Measurements from ENCODE around the gene TMEM30A. TPM values are rescaled to one million over a fixed set of nuclear protein-coding genes. Genes with fewer than 3 reads are reported as not detected.
A peak's percentile ranks its signal among the peaks of the same experiment; 100 is the strongest.

TMEM30A gene
- total and polyA plus RNA-seq, 3 donors from 2014 or later = 52.7 to 57.4 (median 53.8) TPM

DNA sequence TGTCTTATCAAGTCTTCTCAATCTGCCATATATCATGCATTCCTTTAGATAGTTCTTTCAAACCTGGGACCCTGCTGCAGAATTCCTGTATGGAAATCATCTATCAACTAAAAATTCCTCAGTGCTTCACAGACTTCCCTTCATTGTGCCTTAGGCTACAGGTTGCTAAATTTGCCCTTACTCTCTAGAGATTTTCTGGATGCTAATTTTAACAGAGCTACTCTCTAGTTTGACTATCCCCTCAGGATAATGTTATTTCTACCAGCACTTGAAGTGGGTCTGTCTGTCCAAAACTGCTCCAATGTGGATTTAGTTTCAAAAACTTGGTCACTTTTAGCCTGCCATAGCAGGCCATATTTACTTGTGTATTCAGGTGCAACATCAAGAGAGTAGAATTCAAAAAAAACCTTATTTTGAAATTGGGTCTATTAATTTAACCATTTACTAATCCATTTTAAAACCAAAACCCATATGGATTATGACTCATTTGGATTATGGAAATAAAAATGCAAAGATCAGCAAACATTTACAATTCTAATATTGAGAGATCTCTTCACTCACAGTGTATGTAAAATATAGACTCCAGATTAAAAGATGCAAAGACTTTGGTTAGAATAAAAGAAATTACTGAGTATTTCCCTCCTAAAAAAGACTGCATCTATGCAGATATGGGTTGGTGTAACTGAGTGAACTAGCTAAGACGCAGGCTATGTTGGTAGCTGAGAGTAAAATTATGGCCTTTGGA, 27.1 kb downstream of the TMEM30A start:
- Histone ChIP-seq H3K9me3 (no peaks in the 10 kb centered on the region), H3K36me3 (ENCODE audit: low read depth, missing control alignments) (no peaks in the 10 kb centered on the region), H3K4me3 (no peak overlapping the region), H3K27me3 (no peaks in the 10 kb centered on the region), H3K27ac (no peak overlapping the region), H3K4me1 (no peaks in the 10 kb centered on the region)
- intact Hi-C loops (cut with DNase I; ENCODE audit: low total_unique reads) = no loop called here
- 95 to 97% methylated on average over 1 of the region's 1 CpG for WGBS, 2 donors
- TF ChIP-seq POLR2A (IDR thresholded peaks at IDR 0.05) = no peak
- TF ChIP-seq, protein P1, sequence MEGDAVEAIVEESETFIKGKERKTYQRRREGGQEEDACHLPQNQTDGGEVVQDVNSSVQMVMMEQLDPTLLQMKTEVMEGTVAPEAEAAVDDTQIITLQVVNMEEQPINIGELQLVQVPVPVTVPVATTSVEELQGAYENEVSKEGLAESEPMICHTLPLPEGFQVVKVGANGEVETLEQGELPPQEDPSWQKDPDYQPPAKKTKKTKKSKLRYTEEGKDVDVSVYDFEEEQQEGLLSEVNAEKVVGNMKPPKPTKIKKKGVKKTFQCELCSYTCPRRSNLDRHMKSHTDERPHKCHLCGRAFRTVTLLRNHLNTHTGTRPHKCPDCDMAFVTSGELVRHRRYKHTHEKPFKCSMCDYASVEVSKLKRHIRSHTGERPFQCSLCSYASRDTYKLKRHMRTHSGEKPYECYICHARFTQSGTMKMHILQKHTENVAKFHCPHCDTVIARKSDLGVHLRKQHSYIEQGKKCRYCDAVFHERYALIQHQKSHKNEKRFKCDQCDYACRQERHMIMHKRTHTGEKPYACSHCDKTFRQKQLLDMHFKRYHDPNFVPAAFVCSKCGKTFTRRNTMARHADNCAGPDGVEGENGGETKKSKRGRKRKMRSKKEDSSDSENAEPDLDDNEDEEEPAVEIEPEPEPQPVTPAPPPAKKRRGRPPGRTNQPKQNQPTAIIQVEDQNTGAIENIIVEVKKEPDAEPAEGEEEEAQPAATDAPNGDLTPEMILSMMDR (IDR thresholded peaks at IDR 0.05) = no peak
- DNase-seq = no peak

DNA sequence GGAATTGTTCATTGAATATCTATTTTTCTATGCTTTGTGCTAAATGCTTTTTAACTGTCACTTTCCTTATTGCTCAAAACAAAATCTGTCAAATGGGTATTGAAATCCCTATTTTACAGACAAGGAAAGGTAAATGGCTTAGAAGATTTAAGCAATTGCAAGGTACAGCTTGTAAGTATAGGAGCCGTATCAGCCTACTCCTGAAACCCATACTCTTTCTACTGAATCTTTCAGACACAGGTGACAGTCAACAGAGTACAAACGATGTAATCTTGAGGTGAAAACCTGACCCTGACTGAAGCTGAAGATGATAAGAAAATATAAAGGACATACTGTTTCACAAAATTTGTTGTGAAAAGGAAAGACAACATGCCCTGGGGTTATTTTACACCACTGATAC, 34.0 kb downstream of the TMEM30A start:
- WGBS, 2 donors = 65 to 72% methylated on average over 2 of the region's 2 CpGs
- H3K27ac ChIP-seq = no peak overlapping the region
- no peak overlapping the region for H3K4me3 ChIP-seq
- H3K9me3 ChIP-seq = no peaks in the 10 kb centered on the region
- H3K4me1 ChIP-seq = no peaks in the 10 kb centered on the region
- no peak for DNase-seq
- no peaks in the 10 kb centered on the region for H3K36me3 ChIP-seq (ENCODE audit: low read depth, missing control alignments)
- H3K27me3 ChIP-seq = no peaks in the 10 kb centered on the region
- intact Hi-C loops (cut with DNase I; ENCODE audit: low total_unique reads) = no loop called here
- TF ChIP-seq, protein P1 (IDR thresholded peaks at IDR 0.05) = no peak
- TF ChIP-seq POLR2A (IDR thresholded peaks at IDR 0.05) = no peak

DNA sequence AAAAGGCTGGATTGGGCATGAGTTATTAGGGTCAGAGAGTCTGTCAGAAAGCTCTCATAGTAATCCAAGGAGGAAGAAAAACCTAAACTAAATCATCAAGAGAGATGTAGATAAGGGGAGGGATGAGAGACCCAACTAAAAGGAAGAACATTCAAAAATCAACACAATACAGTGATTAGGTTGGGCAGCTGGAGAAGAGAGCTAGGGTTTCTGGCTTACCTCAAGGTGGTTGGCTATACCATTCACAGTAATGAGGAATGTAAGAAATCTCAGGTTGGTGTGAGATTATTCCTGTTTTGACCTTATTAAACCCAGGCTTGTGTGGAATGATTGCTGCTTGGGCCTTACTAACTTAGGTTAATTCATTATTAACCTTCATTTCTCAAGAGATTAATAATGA, 34.8 kb downstream of the TMEM30A start:
- Histone ChIP-seq H3K4me3 (no peak overlapping the region), H3K36me3 (ENCODE audit: low read depth, missing control alignments) (no peaks in the 10 kb centered on the region), H3K27me3 (no peaks in the 10 kb centered on the region), H3K27ac (no peak overlapping the region), H3K4me1 (no peaks in the 10 kb centered on the region), H3K9me3 (no peaks in the 10 kb centered on the region)
- DNase-seq = no peak
- intact Hi-C loops (cut with DNase I; ENCODE audit: low total_unique reads) = no loop called here
- TF ChIP-seq, protein P1 (IDR thresholded peaks at IDR 0.05) = no peak
- no peak for TF ChIP-seq POLR2A (IDR thresholded peaks at IDR 0.05)

DNA sequence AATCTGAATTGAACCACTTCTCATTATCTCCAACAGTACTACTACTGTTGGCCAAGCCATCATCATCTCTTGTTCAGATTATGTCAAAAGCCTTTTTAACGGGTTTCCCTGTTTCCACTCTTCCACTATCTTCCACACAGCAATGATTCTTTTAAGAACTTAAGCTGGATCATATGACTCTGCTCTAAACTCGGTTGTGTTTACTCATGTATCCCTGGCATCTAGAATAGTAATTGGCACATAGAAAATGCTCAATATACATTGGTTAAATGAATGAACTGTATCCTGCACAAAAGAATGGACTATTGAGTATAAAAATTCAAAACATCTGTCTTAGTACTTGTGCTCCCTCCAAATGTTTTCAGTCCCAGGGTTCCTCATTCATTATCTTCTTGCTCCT, 38.2 kb downstream of the TMEM30A start:
- DNase-seq = no peak
- Histone ChIP-seq H3K27me3 (no peaks in the 10 kb centered on the region), H3K9me3 (no peaks in the 10 kb centered on the region), H3K27ac (no peak overlapping the region), H3K4me3 (no peak overlapping the region), H3K4me1 (peaks cover 6% of the 10 kb centered on the region), H3K36me3 (ENCODE audit: low read depth, missing control alignments) (no peaks in the 10 kb centered on the region)
- no peak for TF ChIP-seq POLR2A (IDR thresholded peaks at IDR 0.05)
- TF ChIP-seq, protein P1 (IDR thresholded peaks at IDR 0.05) = no peak
- WGBS, 2 donors = 45 to 54% methylated on average over 2 of the region's 2 CpGs
- intact Hi-C loops (cut with DNase I; ENCODE audit: low total_unique reads) = no loop called here

DNA sequence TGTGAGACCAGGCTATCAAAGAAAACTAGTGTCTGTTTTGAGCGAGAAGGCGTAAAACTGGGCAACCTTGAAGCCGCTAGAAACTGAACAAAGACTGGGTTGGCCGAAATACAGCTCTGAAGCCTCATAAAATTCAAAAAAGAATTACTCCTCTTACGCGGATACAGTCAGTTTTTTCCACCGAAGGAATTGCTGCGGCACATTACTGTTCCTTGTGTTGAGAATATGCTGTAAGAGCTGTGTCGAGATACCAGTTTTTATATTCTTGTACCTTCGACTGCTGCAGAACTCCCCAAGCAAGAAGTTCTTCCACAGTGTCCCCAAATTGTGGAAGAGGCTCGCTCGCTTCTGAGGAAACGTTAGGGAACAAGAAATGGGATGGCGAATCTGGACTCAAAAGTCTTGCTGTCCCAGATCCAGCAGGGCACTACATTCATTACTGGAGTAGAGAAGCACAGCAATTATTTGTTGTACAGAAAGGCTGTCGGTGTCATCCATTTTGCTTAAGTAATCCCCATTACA, 40.5 kb downstream of the TMEM30A start:
- peak overlapping the region; percentile 75 to 95 for H3K4me3 ChIP-seq
- no peaks in the 10 kb centered on the region for H3K27me3 ChIP-seq
- no peak for DNase-seq
- WGBS, 2 donors = 10 to 11% methylated on average over 15 of the region's 15 CpGs
- peaks cover 6% of the 10 kb centered on the region for H3K4me1 ChIP-seq
- TF ChIP-seq POLR2A (IDR thresholded peaks at IDR 0.05) = no peak
- TF ChIP-seq, protein P1 (IDR thresholded peaks at IDR 0.05) = no peak
- peak overlapping the region; percentile 77 to 92 for H3K27ac ChIP-seq
- intact Hi-C loops (cut with DNase I; ENCODE audit: low total_unique reads) = no loop called here
- no peaks in the 10 kb centered on the region for H3K36me3 ChIP-seq (ENCODE audit: low read depth, missing control alignments)
- H3K9me3 ChIP-seq = no peaks in the 10 kb centered on the region

All from testis (tissue), 3 donors.